Activated CD4-positive, alpha-beta T cell treated with anti-CD3 and anti-CD28 coated beads, Interleukin-10, Interleukin-2, amounts not matched to agents 100 ng/mL and 50 ng/mL, durations not matched to agents 16 hours and 8 hours (primary cell): ENCODE measurements around the gene RMI2.
"Not testable (repeated sequence)": the region's sequence is repeated elsewhere in the genome, so short reads cannot be mapped to it uniquely, and the experiment has no call there.

Experiments
- DNase-seq: peaks from one replicate; pipeline ENCODE4 v3.0.0-alpha.2; 2020

Gene RMI2

GRCh38 chr16:11345040-11345862, at the start of gene RMI2:
Gene RMI2, plus strand, starts transcription at chr16:11345459. Its CDS starts 13 bp downstream, at chr16:11345472.
- DNase-seq: peak; percentile 99

GRCh38 chr16:11295672-11296071, 49.6 kb upstream of the RMI2 start:
- DNase-seq: no peak

GRCh38 chr16:11296351-11296705, 48.9 kb upstream of the RMI2 start:
- no peak for DNase-seq

- no peak for DNase-seq
Measured at GRCh38 chr16:11296706-11297491, 48.4 kb upstream of the RMI2 start.

- DNase-seq: peak; percentile 82
Measured at GRCh38 chr16:11297492-11298142, 47.6 kb upstream of the RMI2 start.

GRCh38 chr16:11298143-11298900, 46.9 kb upstream of the RMI2 start:
- DNase-seq: no peak

GRCh38 chr16:11298950-11299547, 46.2 kb upstream of the RMI2 start:
- not testable (repeated sequence) for DNase-seq

- DNase-seq: no peak
Measured at GRCh38 chr16:11299865-11300559, 45.2 kb upstream of the RMI2 start.

- no peak for DNase-seq
Measured at GRCh38 chr16:11300560-11300892, 44.7 kb upstream of the RMI2 start.

GRCh38 chr16:11301645-11302501, 43.4 kb upstream of the RMI2 start:
- no peak for DNase-seq

- no peak for DNase-seq
Measured at GRCh38 chr16:11302977-11303376, 42.3 kb upstream of the RMI2 start.

- no peak for DNase-seq
Measured at GRCh38 chr16:11303405-11304138, 41.7 kb upstream of the RMI2 start.

- DNase-seq: no peak
Measured at GRCh38 chr16:11306381-11306780, 38.9 kb upstream of the RMI2 start.

- peak; percentile 80 for DNase-seq
Measured at GRCh38 chr16:11306997-11307638, 38.1 kb upstream of the RMI2 start.

GRCh38 chr16:11307639-11308492, 37.4 kb upstream of the RMI2 start:
- DNase-seq: no peak

GRCh38 chr16:11308493-11309283, 36.6 kb upstream of the RMI2 start:
- no peak for DNase-seq

GRCh38 chr16:11309895-11310633, 35.2 kb upstream of the RMI2 start:
- no peak for DNase-seq
